Activated CD4-positive, alpha-beta T cell treated with anti-CD3 and anti-CD28 coated beads for 1 hour (primary cell): ENCODE measurements around the gene DCC.

Source experiments
- DNase-seq: peaks from one replicate; pipeline ENCODE4 v3.0.0-alpha.2; 2020

DCC gene

GRCh38 chr18:52431683-52432082 lies 91.7 kb downstream of the DCC start:
- DNase-seq = no peak

GRCh38 chr18:52433797-52434196 lies 93.8 kb downstream of the DCC start:
- no peak for DNase-seq

- DNase-seq = no peak
These were observed 95.3 kb downstream of the DCC start for GRCh38 chr18:52435301-52435700.

- DNase-seq = no peak
These were observed 97.2 kb downstream of the DCC start for GRCh38 chr18:52437161-52437560.

- DNase-seq = no peak
These were observed 99.5 kb downstream of the DCC start for GRCh38 chr18:52439457-52439856.

GRCh38 chr18:52441794-52442193 lies 101.8 kb downstream of the DCC start:
- DNase-seq = no peak

GRCh38 chr18:52442686-52443085 lies 102.7 kb downstream of the DCC start:
- DNase-seq = no peak

GRCh38 chr18:52451256-52451655 lies 111.3 kb downstream of the DCC start:
- no peak for DNase-seq

GRCh38 chr18:52451851-52452250 lies 111.9 kb downstream of the DCC start:
- no peak for DNase-seq

GRCh38 chr18:52452427-52452826 lies 112.4 kb downstream of the DCC start:
- no peak for DNase-seq

GRCh38 chr18:52459890-52460289 lies 119.9 kb downstream of the DCC start:
- no peak for DNase-seq

- no peak for DNase-seq
These were observed 122.9 kb downstream of the DCC start for GRCh38 chr18:52462853-52463252.

- DNase-seq = no peak
These were observed 125.4 kb downstream of the DCC start for GRCh38 chr18:52465391-52465790.

GRCh38 chr18:52468496-52468895 lies 128.5 kb downstream of the DCC start:
- DNase-seq = no peak

GRCh38 chr18:52475325-52475724 lies 135.3 kb downstream of the DCC start:
- DNase-seq = no peak

GRCh38 chr18:52481116-52481515 lies 141.1 kb downstream of the DCC start:
- DNase-seq = no peak

- no peak for DNase-seq
These were observed 145.0 kb downstream of the DCC start for GRCh38 chr18:52484977-52485376.

- DNase-seq = no peak
These were observed 146.1 kb downstream of the DCC start for GRCh38 chr18:52486052-52486451.

- no peak for DNase-seq
These were observed 149.7 kb downstream of the DCC start for GRCh38 chr18:52489396-52490306.

GRCh38 chr18:52496426-52496825 lies 156.4 kb downstream of the DCC start:
- DNase-seq = no peak

- no peak for DNase-seq
These were observed 159.0 kb downstream of the DCC start for GRCh38 chr18:52499016-52499415.

- no peak for DNase-seq
These were observed 159.6 kb downstream of the DCC start for GRCh38 chr18:52499644-52500043.

- no peak for DNase-seq
These were observed 164.6 kb downstream of the DCC start for GRCh38 chr18:52504589-52504988.

GRCh38 chr18:52510139-52510538 lies 170.1 kb downstream of the DCC start:
- no peak for DNase-seq

GRCh38 chr18:52518086-52518485 lies 178.1 kb downstream of the DCC start:
- no peak for DNase-seq
